ENCODE results near the gene ADAM17.

GRCh38 chr2:9488583-9489547, 66.8 kb downstream of the ADAM17 start:
- TF ChIP-seq POLR2AphosphoS5 (IDR thresholded peaks at IDR 0.05; ENCODE audit: low read depth, low read length) (no peak), CTCF (IDR thresholded peaks at IDR 0.05) (no peak), REST (IDR thresholded peaks at IDR 0.05; ENCODE audit: insufficient read depth in 1 of 2, low read depth in 2 of 2, low read length in 1 of 2) (no peak), SIN3A (IDR thresholded peaks at IDR 0.05; ENCODE audit: borderline replicate concordance, insufficient read depth, low read depth, low read length) (no peak)

All from Panc1 (cell line).